Hematopoietic multipotent progenitor cell treated with erythropoietin and hydrocortisone succinate and interleukin-3 and kit ligand, for 6 days (in vitro differentiated cells): Measurements from ENCODE around the gene FASTKD1.
"Not testable (repeated sequence)": the region's sequence is repeated elsewhere in the genome, so short reads cannot be mapped to it uniquely, and the experiment has no call there.

Experiments used
- DNase-seq: peaks from one replicate; pipeline ENCODE4 v3.0.0-alpha.2; 2015

The FASTKD1 gene

DNA sequence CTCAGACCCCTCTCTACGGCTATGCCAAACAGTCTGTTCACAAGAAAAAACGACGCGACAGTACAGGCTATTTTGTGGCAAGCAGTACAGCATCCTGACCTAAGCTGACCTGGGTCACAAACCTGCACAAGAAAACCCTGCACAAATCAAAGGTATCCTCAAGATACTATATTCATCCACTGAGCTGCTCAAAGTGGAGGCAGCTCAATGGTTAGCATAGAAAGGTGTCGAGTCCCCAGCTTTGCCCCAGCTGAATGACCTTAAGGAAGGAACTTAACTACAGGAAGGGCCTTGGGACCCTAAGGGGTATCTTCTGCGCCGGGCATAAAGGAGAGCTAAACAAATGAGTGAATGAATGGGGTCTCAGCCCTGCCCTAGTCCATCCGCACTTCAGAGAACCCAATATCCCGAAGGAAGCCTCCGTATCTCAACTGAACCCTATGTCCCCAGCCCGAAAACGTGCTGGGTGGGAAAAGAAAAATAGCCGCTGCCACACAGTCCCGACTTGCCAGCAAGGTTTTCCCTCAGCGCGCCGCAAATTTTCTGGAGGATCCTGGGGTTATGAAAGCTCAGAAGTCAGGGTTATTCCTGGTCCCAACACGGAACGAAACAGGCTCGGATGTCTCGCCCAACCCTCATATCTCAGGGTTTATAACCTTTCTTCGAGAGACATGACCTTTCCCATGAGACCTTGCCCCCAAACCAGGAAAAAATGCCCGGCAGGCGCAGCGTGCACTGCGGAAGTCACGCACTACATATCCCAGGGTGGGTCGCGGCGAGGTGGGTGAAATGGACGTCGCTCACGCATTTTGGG lies at the start of gene FASTKD1:
TSS of gene FASTKD1 (minus strand) at position 706 of the 814 bp plus-strand sequence. CDS start 1,836 bp downstream, outside the sequence.
- peak; percentile 98 for DNase-seq

DNA sequence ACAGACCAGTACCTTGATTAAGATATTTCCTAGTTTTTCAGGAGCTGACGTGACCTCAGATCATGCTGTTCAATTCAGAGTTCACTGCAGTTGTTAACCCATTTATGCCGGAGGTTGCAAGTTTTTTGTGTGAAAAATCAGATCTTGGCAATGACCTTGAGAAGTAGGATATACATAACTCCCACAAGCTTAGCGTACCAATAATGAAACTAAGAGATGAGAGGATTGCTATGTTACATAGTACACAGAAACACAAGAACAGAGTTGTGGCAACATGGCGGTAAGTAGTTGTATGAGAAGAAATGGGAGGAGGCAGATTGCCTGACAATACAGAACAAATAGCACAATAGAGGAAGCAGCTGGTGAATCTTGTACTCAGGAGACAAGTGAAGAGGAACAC lies 49.6 kb upstream of the FASTKD1 start:
- DNase-seq: no peak

DNA sequence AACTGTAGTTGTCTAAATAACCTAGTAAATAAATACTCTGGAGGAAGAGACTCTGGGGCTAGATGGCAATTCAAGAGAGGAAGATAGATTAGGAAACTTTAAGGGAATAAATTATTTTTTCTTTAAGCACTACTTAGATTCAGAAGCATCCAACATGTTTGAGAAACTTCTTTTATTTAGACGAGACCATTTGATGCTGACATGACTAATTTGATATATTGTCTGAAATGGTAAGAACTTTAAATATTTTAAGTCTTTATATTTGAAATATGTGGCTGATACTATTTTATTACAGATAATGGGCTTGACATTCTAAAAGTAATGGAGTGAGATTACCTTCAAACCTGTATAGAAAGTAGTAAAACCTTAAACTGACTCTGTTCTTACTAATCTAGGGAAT lies 46.8 kb upstream of the FASTKD1 start:
- DNase-seq: no peak

DNA sequence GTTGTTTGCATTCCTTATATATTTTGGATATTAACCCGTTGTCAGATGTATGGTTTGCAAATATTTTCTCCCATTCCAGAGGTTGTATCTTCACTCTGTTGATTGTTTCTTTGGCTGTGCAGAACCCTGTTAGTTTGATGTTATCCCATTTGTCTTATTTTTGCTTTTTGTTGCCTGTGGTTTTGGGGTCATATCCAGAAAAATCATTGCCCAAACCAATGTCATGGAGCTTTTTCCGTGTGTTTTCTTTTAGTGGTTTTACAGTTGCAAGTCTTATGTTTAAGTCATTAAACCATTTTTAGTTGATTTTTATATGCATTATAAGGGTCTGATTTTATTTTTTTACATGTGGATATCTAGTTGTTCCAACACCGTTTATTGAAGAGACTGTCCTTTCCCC lies 46.3 kb upstream of the FASTKD1 start:
- DNase-seq: no peak

DNA sequence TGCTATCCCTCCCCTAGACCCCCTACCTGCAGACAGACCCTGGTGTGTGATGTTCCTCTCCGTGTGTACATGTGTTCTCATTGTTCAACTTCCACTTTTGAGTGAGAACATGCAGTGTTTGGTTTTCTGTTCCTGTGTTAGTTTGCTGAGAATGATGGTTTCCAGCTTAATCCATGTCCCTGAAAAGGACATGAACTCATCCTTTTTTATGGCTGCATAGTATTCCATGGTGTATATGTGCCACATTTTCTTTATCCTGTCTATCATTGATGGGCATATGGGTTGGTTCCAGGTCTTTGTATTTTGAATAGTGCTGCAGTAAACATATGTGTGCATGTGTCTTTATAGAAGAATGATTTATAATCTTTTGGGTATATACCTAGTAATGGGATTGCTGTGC lies 42.3 kb upstream of the FASTKD1 start:
- not testable (repeated sequence) for DNase-seq

GRCh38 chr2:169613876-169614275 lies 40.2 kb upstream of the FASTKD1 start:
- no peak for DNase-seq

DNA sequence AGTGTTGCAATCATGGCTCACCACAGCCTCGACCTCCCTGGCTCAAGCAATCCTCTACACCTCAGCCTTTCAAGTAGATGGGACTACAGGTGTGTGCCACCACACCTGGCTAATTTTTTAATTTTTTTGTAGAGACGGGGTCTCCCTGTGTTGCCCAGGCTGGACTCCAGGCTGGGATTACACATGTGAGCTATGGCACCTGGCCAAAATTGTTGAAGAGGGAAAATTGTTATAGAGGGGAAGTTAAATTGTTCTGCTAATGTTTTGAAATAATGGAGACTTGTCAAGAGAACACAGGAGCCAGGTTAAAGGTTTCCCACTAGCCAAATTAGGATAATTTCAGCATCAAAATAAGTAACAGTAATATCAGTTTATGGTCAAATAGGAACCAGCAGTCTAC lies 35.6 kb upstream of the FASTKD1 start:
- DNase-seq: no peak

DNA sequence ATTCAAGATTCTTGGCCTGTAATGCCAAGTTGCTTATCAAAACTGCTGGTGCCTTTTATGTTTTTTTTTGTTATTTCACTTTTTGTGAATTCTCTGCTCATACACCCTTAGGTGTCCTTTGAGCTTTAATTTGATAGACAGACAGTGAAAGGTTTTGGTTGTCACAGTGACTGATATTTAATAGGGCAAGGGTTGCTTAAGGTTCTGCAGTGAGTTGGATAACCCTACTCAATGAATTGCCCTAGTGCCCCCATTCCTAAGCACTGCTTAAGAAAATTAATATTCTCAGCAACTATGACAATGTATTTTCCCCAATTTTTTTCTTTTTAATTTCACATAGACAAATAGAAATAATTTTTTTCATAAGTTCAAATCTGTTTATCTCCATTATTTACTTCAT lies 25.9 kb upstream of the FASTKD1 start:
- DNase-seq: no peak

- DNase-seq: no peak
Observed at GRCh38 chr2:169598982-169599381, 25.3 kb upstream of the FASTKD1 start.

DNA sequence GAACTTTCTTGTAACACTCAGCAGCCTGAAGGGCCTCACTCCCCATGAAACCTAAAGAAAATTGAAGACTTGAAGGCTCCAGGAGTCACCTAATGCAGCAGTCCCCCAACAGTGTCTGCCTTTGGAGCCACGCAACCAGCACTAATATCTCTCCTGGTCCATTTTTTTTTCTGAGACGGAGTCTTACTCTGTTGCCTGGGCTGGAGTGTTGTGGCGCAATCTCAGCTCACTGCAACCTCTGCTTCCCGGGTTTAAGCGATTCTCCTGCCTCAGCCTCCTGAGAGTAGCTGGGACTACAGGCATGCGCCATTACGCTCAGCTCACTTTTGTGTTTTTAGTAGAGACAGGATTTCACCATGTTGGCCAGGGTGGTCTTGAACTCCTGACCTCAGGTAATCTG lies 22.9 kb upstream of the FASTKD1 start:
- DNase-seq: not testable (repeated sequence)

DNA sequence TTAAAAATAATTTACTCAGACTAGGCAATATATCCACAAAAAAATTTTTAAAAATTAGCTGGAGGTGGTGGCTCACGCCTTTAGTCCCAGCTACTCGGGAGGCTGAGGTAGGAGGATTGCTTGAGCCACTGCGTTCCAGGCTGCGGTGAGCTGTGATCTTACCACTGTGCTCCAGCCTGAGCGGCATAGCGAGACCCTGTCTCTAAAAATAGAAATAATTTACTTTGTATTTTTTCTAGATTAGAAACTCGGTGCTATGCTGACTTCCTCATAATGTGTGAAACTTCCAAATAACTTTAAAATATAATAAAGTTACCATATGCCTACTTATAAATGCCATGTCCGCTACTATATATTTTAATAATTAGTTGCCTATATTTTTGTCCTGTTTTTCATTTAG lies 17.1 kb upstream of the FASTKD1 start:
- DNase-seq: no peak

DNA sequence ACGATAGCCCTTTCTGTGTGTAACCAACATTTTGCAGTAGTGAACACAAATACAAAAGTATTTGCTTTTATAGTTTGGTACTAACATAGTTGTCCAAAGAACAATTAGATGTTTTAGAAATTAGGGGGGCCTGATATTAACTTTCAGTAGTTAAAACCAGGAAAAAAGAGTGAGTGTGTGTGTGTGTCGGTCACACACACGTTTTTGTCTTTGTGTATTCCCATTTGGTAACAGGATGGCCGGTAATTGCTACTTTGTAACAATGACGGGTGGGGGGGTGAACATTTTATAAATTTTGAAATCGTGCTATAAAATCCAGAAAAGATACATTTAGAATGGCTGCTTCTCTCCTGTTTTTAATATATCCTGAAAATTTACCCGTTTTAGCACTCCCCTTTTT lies 12.0 kb upstream of the FASTKD1 start:
- DNase-seq: peak; percentile 28

DNA sequence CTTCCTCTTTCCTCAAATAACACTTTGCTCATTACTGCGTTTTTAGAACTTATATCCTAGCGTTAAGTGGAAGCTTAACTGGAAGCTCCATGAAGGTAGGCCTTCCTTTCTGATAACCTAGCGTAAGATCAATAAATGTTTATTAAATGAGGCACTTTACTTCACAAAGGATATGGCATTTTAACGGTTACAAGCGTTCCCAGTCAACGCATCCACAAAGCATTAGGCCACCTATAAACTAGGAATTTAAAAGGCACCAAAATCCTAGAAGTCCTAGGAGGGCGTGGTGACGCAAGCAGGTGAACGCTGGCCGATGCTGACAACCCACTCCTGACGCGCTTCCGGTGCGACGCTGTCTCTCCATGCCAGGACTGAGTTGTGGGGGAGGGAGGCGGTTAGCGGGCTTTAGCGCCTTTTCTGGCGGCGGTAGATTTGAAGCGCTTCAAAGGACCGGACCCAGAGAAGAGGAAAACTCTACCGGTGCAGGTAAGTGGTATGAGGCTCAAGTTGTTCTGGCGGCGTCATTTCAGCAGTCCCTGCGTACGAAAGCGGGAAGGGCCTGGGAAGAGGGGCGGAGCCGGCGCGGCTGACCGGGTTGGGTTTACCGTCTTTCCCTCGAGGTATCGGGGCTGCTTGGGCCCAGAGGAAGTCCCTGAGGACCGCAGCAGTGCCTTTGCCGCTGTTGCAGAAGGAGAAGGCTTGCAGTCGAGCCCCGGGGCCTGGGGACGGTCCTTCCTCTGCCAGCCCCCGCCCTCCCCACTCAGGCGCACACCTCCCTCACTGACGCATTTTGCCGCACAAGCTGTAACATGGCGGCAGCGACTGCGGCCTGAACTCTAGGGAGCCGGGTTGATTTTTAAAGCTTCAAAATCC lies 10.6 kb upstream of the FASTKD1 start, which contains the start of gene PPIG:
TSS of gene PPIG (plus strand) at position 347 of the 873 bp plus-strand sequence. CDS start 19,691 bp downstream, outside the sequence.
- DNase-seq: peak; percentile 98

DNA sequence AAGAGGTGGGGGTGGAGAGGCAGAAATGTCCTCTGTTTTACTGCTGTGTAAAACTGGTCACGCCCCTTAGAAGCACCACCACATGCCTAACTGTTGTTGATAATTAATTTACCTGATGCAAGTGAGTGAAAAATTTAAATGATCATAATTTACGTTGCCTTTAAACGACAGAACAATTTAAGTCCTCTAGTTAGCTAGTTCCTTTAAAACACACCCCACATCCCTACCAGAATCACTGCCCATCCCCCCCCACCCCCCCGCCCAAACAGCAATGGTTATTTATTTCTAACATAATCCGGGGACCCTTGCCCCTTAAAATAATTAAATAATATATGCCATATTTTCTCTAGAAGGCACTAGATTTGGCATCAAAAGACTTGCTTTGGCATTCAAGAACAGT lies 9.9 kb upstream of the FASTKD1 start:
- DNase-seq: no peak

GRCh38 chr2:169582552-169583266 lies 9.0 kb upstream of the FASTKD1 start:
- DNase-seq: not testable (repeated sequence)

DNA sequence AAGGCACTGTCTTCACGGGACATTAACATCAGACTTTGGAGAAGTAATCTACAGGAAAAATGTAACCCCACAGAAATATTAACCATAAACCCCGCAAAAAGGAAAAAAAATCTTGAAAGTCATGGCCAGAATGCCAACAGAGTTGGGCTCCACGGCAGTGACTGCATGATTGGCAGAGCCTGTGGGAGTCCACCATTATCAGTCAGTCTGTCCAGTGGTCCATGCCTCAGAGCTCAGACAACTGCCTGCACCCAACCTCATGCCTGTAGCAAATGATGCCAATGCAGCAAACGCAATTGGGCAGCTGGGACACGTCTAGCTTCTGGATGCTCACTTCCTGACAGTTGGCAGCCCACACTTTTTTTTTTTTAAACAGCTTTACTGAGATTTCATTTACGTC lies 5.4 kb upstream of the FASTKD1 start:
- DNase-seq: no peak

- DNase-seq: not testable (repeated sequence)
Observed at GRCh38 chr2:169575264-169575663, 1.6 kb upstream of the FASTKD1 start.

GRCh38 chr2:169574539-169574938 lies 874 bp upstream of the FASTKD1 start:
- not testable (repeated sequence) for DNase-seq

DNA sequence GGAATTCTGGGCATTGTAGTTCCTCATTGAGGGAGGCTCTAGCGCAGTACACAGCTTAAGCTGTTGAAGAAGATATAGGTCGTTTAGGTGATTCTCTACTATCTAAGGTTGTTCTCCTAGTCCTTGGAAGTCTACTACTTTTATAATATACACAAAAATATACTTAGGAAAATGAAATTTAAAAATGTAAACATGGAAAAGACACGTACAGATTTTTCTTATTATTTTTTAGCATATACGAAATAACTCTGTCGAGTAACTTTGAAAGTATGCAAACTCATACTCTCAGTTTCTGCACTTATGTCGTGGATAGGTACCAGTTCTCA lies 272 bp upstream of the FASTKD1 start:
- DNase-seq: no peak

GRCh38 chr2:169572821-169573159 lies 875 bp downstream of the FASTKD1 start:
- DNase-seq: no peak

DNA sequence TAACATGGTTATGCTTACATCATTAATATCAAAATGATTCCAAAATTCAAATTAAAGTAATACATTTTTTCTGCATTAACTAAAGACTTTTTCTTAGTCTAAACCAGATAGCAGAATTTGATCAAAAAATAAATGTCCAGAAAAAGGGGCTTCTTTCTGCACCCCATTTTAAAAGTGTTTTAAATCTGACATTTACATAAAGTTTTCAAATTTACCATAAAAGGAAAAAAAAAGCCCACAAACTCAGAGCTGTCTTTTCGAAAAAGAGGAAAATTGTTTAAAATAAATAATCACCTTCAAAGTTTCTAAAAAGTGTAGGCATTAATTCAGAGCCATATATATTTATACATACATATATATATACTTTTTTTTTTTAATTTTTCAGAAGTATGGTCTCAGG lies 1.5 kb downstream of the FASTKD1 start:
- no peak for DNase-seq

DNA sequence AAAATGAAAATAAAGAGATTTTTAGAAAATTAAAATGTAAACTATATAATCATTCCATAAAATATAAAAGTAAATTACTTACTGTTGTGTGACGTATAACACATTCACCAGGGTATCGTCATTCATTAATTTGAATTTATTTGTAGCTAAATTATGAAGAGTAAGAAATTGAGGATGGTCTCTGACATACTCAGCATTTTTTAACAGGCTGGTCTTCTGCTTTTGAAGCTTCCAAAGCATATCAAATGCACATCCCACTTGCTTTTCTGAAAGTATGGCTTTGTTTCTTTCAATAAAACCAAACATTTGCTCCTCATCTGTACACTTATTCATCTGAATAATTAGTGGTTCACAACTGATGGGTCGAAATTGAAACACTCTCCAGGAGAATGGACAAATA lies 2.1 kb downstream of the FASTKD1 start:
- DNase-seq: no peak

- not testable (repeated sequence) for DNase-seq
Observed at GRCh38 chr2:169570752-169571151, 2.9 kb downstream of the FASTKD1 start.
